Activated naive CD4-positive, alpha-beta T cell treated with anti-CD3 and anti-CD28 coated beads, Interleukin-2, amount 10 ng/mL, durations not matched to agents 7 days and 5 days (primary cell): ENCODE measurements around the gene BPNT1.
"Not testable (repeated sequence)": the region's sequence is repeated elsewhere in the genome, so short reads cannot be mapped to it uniquely, and the experiment has no call there.

Experiments
- CTCF ChIA-PET: fragments of 350-600 bp; sonication (Branson Sonifier 250); formaldehyde crosslinking; loops from one replicate; lab custom pipeline; 2021; ENCODE audit warnings: antibody characterized with exemption; lab: Charles Lee
- DNase-seq: peaks from one replicate; pipeline ENCODE4 v3.0.0-alpha.2; 2020
- H3K27ac Mint-ChIP-seq: one replicate; pipeline ENCODE4 v1.8.0; 2021; ENCODE audit warnings: mild to moderate bottlenecking, moderate library complexity, mixed read lengths
- H3K27me3 Mint-ChIP-seq: one replicate; pipeline ENCODE4 v1.8.0; 2021; ENCODE audit warnings: mild to moderate bottlenecking, mixed read lengths
- H3K36me3 Mint-ChIP-seq: one replicate; pipeline ENCODE4 v1.8.0; 2021; ENCODE audit warnings: mixed read lengths
- H3K4me1 Mint-ChIP-seq: one replicate; pipeline ENCODE4 v1.8.0; 2021; ENCODE audit warnings: mixed read lengths
- H3K4me3 Mint-ChIP-seq: one replicate; pipeline ENCODE4 v1.8.0; 2021; ENCODE audit warnings: mild to moderate bottlenecking, moderate library complexity, mixed read lengths
- H3K9me3 Mint-ChIP-seq: one replicate; pipeline ENCODE4 v1.8.0; 2021; ENCODE audit warnings: mixed read lengths

BPNT1 gene

DNA sequence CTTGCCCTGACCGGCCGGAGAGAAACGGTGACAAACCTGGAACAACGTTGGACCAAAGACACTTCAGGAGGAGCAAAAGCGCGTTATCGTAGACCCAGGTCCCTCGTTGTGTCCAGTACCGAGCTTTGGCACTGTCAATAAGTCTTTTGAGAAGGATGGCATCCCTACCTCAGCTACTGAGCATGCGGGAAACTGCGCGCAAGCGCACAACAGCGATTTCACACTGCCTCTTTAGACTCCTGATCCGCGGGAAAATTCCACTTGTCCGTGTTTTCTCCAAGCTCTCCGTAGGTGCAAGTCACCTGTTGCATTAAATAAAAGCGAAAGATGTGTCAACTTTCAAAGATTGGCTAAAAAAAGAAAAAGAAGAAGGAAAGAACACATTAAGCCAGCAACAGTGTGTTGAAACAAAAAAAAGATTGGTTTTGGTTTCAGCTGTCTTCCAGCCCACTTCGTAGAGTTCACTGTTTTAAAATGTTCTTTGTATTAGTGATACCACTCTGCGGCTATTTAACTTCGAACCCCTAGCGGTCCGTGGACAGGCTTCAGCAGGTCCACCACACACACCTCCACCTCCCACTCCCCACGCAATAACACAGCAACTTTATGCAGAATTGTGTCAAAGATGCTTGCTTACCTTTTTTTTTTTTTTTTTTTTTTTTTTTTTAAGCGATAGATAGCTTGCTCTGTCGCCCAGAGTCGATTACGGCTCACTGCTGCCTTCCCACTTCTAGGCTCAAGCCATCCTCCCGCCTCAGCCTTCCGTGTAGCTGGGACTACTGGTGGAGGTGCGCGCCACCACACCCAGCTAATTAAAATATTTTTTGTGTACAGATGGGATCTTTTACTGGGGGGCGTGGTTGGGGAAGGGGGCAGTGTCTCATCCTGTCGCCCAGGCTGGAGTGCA, at the start of gene BPNT1:
Gene BPNT1 (minus strand): TSS at position 139 of the 907 bp plus-strand sequence. CDS start 9,942 bp downstream, outside the sequence.
- Mint-ChIP-seq H3K27me3 (no peaks in the 10 kb centered on the region), H3K9me3 (no peaks in the 10 kb centered on the region), H3K36me3 (peaks cover 3% of the 10 kb centered on the region), H3K4me3 (peak within 1 kb of the TSS; percentile 99), H3K27ac (peak within 1 kb of the TSS; percentile 89), H3K4me1 (peaks cover 28% of the 10 kb centered on the region)
- CTCF ChIA-PET = interaction anchor here (1.1 to 1.3 kb wide), 2 partner anchors 78 to 91 kb away, joined by 3 to 7 read pairs; no protein-coding TSS in a partner anchor
- peak; percentile 99 for DNase-seq

DNA sequence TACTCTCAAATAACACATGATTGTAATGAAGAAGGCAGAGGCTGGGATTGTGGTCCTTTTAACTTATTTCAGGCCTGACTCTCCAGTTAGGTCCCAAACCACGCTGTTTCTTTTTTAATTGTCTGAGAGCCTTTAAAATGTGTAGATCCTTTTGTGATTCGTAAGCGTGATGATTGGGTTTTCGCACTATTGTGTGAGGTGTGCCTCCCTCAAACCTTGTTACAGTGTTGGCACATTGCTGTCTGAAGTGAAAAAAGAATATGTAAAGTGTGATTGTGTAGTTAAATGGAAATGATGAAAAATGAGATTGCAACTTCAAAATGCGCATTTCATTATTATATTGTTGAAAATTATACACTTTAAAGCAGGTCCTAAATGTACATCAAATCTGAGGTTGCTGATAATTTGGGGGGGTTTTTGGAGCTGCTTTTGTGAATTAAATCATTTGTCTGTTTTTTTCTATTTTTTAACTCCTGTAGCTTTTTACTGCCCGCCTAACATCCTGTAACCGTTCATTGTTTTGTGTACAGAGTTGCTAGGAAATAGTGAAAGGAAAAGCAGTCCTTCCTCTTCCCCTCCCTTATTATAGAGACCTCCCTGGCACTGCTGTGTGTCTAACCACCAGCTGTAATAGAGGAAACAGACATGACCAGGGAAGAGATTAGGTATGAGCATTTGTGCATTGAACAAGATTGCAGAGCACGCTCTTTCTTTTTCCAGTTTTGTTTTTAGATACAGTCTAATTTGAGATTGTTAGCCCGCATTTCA, 47.6 kb upstream of the BPNT1 start:
- H3K27me3 Mint-ChIP-seq = no peaks in the 10 kb centered on the region
- DNase-seq = no peak
- peaks cover 41% of the 10 kb centered on the region for H3K36me3 Mint-ChIP-seq
- no peaks in the 10 kb centered on the region for H3K9me3 Mint-ChIP-seq
- H3K27ac Mint-ChIP-seq = peak overlapping the region; percentile 70
- H3K4me1 Mint-ChIP-seq = peaks cover 9% of the 10 kb centered on the region
- H3K4me3 Mint-ChIP-seq = no peak overlapping the region
- CTCF ChIA-PET = interaction anchor here (0.9 to 1.1 kb wide), 2 partner anchors 13 to 24 kb away, joined by 3 to 4 read pairs; no protein-coding TSS in a partner anchor

GRCh38 chr1:220135755-220136154, 46.2 kb upstream of the BPNT1 start:
- DNase-seq = no peak
- Mint-ChIP-seq H3K4me3 (no peak overlapping the region), H3K9me3 (no peaks in the 10 kb centered on the region), H3K4me1 (peaks cover 9% of the 10 kb centered on the region), H3K27me3 (no peaks in the 10 kb centered on the region), H3K27ac (peak overlapping the region; percentile 3), H3K36me3 (peaks cover 37% of the 10 kb centered on the region)
- CTCF ChIA-PET = interaction anchor here (1.4 kb wide), 1 partner anchor 9 kb away, joined by 4 read pairs; no protein-coding TSS in a partner anchor

DNA sequence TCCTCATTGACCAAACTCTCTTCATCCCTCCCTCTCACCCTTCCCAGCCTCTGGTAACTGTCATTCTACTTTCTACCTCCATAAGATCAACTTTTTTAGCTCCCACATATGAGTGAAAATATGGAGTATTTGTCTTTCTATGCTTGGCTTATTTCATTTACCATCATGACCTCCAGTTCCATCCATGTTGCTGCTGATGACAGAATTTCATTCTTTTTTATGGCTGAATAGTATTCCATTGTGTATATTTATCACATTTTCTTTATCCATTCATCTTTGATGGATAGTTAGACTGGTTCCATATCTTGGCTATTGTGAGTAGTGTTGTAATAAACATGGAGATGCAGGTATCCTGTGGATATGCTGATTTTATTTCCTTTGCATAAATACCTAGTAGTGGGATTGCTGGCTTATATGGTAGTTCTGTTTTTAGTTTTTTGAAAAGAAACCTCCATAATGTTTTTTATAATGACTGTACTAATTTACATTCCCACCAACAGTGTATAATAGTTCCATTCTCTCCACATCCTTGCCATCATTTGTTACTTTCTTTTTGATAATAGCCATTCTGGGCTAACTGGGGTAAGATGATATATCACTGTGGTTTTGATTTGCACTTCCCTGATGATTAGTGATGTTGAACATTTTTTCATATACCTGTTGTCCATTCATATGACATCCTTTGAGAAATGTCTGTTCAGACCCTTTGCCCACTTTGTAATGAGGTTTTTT, 40.1 kb upstream of the BPNT1 start:
- no peaks in the 10 kb centered on the region for H3K9me3 Mint-ChIP-seq
- no peaks in the 10 kb centered on the region for H3K27me3 Mint-ChIP-seq
- DNase-seq = no peak
- no peaks in the 10 kb centered on the region for H3K4me1 Mint-ChIP-seq
- CTCF ChIA-PET = no interaction called here
- peaks cover 39% of the 10 kb centered on the region for H3K36me3 Mint-ChIP-seq
- H3K4me3 Mint-ChIP-seq = no peak overlapping the region
- H3K27ac Mint-ChIP-seq = no peak overlapping the region

GRCh38 chr1:220127076-220127475, 37.5 kb upstream of the BPNT1 start:
- Mint-ChIP-seq H3K4me1 (no peaks in the 10 kb centered on the region), H3K27ac (no peak overlapping the region), H3K4me3 (no peak overlapping the region), H3K9me3 (no peaks in the 10 kb centered on the region), H3K36me3 (peaks cover 30% of the 10 kb centered on the region), H3K27me3 (no peaks in the 10 kb centered on the region)
- DNase-seq = no peak
- CTCF ChIA-PET = no interaction called here

DNA sequence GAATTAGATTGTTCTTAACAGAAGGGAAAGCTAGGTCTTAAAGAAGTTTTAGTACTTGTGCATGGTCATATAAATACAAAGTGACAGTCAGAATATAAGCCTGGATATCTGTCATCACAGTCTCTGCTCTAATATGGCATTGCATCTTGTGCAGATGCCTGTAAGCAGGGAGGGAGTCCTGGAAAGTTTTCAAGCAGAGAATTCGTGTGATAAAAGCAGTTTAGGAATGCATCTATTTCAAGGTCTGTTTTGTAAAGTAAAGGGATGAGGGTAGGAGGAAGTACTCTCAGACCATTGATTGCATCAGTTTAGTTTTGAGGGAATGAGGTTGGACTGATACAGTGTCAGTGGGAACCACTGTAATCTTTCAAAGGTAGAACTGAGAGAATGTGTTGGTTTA, 35.0 kb upstream of the BPNT1 start:
- DNase-seq = no peak
- H3K4me3 Mint-ChIP-seq = no peak overlapping the region
- H3K27ac Mint-ChIP-seq = no peak overlapping the region

GRCh38 chr1:220123889-220124288, 34.3 kb upstream of the BPNT1 start:
- H3K4me1 Mint-ChIP-seq = no peaks in the 10 kb centered on the region
- peak; percentile 40 for DNase-seq

More for the DNA sequence above, 35.0 kb upstream of the BPNT1 start:
- Mint-ChIP-seq H3K36me3 (peaks cover 17% of the 10 kb centered on the region), H3K27me3 (no peaks in the 10 kb centered on the region), H3K9me3 (no peaks in the 10 kb centered on the region), H3K4me1 (no peaks in the 10 kb centered on the region)
- CTCF ChIA-PET = interaction anchor here (0.7 to 2.4 kb wide), 6 partner anchors 9 to 127 kb away, joined by 3 to 6 read pairs (median 4); no protein-coding TSS in a partner anchor

GRCh38 chr1:220123066-220123465, 33.5 kb upstream of the BPNT1 start:
- Mint-ChIP-seq H3K27ac (no peak overlapping the region), H3K4me3 (no peak overlapping the region), H3K4me1 (no peaks in the 10 kb centered on the region), H3K36me3 (peaks cover 7% of the 10 kb centered on the region), H3K27me3 (no peaks in the 10 kb centered on the region), H3K9me3 (no peaks in the 10 kb centered on the region)
- DNase-seq = no peak
- CTCF ChIA-PET = interaction anchor here (2.9 kb wide), 1 partner anchor 10 kb away, joined by 10 read pairs; no protein-coding TSS in a partner anchor

More at GRCh38 chr1:220123889-220124288, 34.3 kb upstream of the BPNT1 start:
- Mint-ChIP-seq H3K36me3 (peaks cover 14% of the 10 kb centered on the region), H3K27ac (no peak overlapping the region), H3K27me3 (no peaks in the 10 kb centered on the region), H3K4me3 (no peak overlapping the region), H3K9me3 (no peaks in the 10 kb centered on the region)
- CTCF ChIA-PET = interaction anchor here (0.7 to 2.4 kb wide), 6 partner anchors 8 to 126 kb away, joined by 3 to 6 read pairs (median 4); no protein-coding TSS in a partner anchor

GRCh38 chr1:220121791-220122530, 32.4 kb upstream of the BPNT1 start:
- H3K27me3 Mint-ChIP-seq = no peaks in the 10 kb centered on the region
- DNase-seq = no peak
- no peak overlapping the region for H3K27ac Mint-ChIP-seq
- no peaks in the 10 kb centered on the region for H3K4me1 Mint-ChIP-seq
- CTCF ChIA-PET = interaction anchor here (2.9 kb wide), 1 partner anchor 9 kb away, joined by 10 read pairs; no protein-coding TSS in a partner anchor
- no peaks in the 10 kb centered on the region for H3K9me3 Mint-ChIP-seq
- H3K4me3 Mint-ChIP-seq = no peak overlapping the region
- H3K36me3 Mint-ChIP-seq = peaks cover under 1% of the 10 kb centered on the region

GRCh38 chr1:220119043-220119512, 29.5 kb upstream of the BPNT1 start:
- Mint-ChIP-seq H3K4me1 (peaks cover under 1% of the 10 kb centered on the region), H3K27ac (no peak overlapping the region), H3K4me3 (no peak overlapping the region), H3K36me3 (peaks cover 13% of the 10 kb centered on the region), H3K9me3 (no peaks in the 10 kb centered on the region), H3K27me3 (no peaks in the 10 kb centered on the region)
- no peak for DNase-seq
- CTCF ChIA-PET = no interaction called here

GRCh38 chr1:220113136-220113695, 23.6 kb upstream of the BPNT1 start:
- no peak overlapping the region for H3K4me3 Mint-ChIP-seq
- DNase-seq = peak; percentile 34
- H3K27ac Mint-ChIP-seq = no peak overlapping the region

GRCh38 chr1:220112600-220112999, 23.0 kb upstream of the BPNT1 start:
- not testable (repeated sequence) for H3K27me3 Mint-ChIP-seq, H3K27ac Mint-ChIP-seq, H3K9me3 Mint-ChIP-seq, DNase-seq, H3K4me1 Mint-ChIP-seq, H3K4me3 Mint-ChIP-seq
- H3K36me3 Mint-ChIP-seq = peaks cover 38% of the 10 kb centered on the region
- CTCF ChIA-PET = interaction anchor here (0.9 to 1.8 kb wide), 8 partner anchors 8 to 669 kb away, joined by 3 to 10 read pairs (median 4); partner anchors contain the start of gene IARS2

More at GRCh38 chr1:220113136-220113695, 23.6 kb upstream of the BPNT1 start:
- Mint-ChIP-seq H3K4me1 (peaks cover 7% of the 10 kb centered on the region), H3K36me3 (peaks cover 36% of the 10 kb centered on the region), H3K27me3 (no peaks in the 10 kb centered on the region), H3K9me3 (no peaks in the 10 kb centered on the region)
- CTCF ChIA-PET = interaction anchor here (0.7 to 1.8 kb wide), 10 partner anchors 8 to 46 kb away, joined by 3 to 10 read pairs (median 4); partner anchors contain the start of gene IARS2
